SK-N-SH (cell line): ENCODE results near the gene HEG1. TPM values are rescaled to one million over a fixed set of nuclear protein-coding genes. Genes with fewer than 3 reads are reported as not detected.

Experiments
- CTCF ChIA-PET: fragments of 300-600, 350-600 bp; formaldehyde crosslinking; extraction: SDS; loops from one replicate; lab custom pipeline; 2021; lab: Yijun Ruan, JAX
- POLR2A ChIA-PET: fragments of 350-600 bp; sonication (Branson Sonifier 250); formaldehyde crosslinking; extraction: SDS; loops from one replicate; lab custom pipeline; 2020; ENCODE audit warnings: antibody characterized with exemption, inconsistent platforms; lab: Yijun Ruan, JAX
- DNase-seq: peaks from one replicate; pipeline ENCODE4 v3.0.0; 2012
- H2AFZ ChIP-seq: fragments of 200-600 bp; sonication (generic); 2 replicates; pipeline ENCODE4 v1.8.1; 2016; ENCODE audit warnings: antibody characterized with exemption, mild to moderate bottlenecking, low read depth
- H3F3A ChIP-seq: fragments of 200-600 bp; sonication (generic); replicated peaks from 2 replicates; pipeline ENCODE3; 2016; ENCODE audit warnings: antibody characterized with exemption, mild to moderate bottlenecking; ENCODE audit not compliant: insufficient read depth
- H3K27ac ChIP-seq, 2 experiments: fragments of 200-500 bp in 1 of 2; fragments of 200-600 bp in 1 of 2; sonication (Bioruptor generic) in 1 of 2; sonication (generic), shearing (Covaris generic) in 1 of 2; 2 replicates each; pipeline versions ENCODE4 v1.5.1 to v1.6.1; 2014 to 2016; ENCODE audit warnings: low read depth in 2 of 2, inconsistent platforms in 1 of 2, low read length in 1 of 2, mild to moderate bottlenecking in 1 of 2, mixed read lengths in 1 of 2
- H3K27me3 ChIP-seq: fragments of 200-600 bp; sonication (generic), shearing (Covaris generic); 2 replicates; pipeline ENCODE4 v1.6.1; 2016; ENCODE audit warnings: mixed run types; ENCODE audit not compliant: insufficient read depth
- H3K36me3 ChIP-seq, 2 experiments: fragments of 200-500 bp in 1 of 2; fragments of 200-600 bp in 1 of 2; sonication (Bioruptor generic) in 1 of 2; sonication (generic) in 1 of 2; replicated peaks in 1 of 2; 2 replicates each; pipeline versions ENCODE3 to v1.5.1; 2014 to 2016; ENCODE audit warnings: low read length in 1 of 2, mild to moderate bottlenecking in 1 of 2; ENCODE audit not compliant: insufficient read depth in 2 of 2, control insufficient read depth in 1 of 2
- H3K4me1 ChIP-seq, 2 experiments: fragments of 200-500 bp in 1 of 2; fragments of 200-600 bp in 1 of 2; sonication (Bioruptor generic) in 1 of 2; sonication (generic), shearing (Covaris generic) in 1 of 2; 2 replicates each; pipeline versions ENCODE4 v1.5.1 to v1.6.1; 2014 to 2016; ENCODE audit warnings: low read depth in 1 of 2, low read length in 1 of 2, mixed run types in 1 of 2; ENCODE audit not compliant: insufficient read depth in 2 of 2, control insufficient read depth in 1 of 2
- H3K4me2 ChIP-seq: fragments of 200-600 bp; sonication (generic), shearing (Covaris generic); 2 replicates; pipeline ENCODE4 v1.6.1; 2017; ENCODE audit warnings: mixed run types
- H3K4me3 ChIP-seq, 2 experiments: fragments of 200-500 bp in 1 of 2; fragments of 200-600 bp in 1 of 2; sonication (Bioruptor generic) in 1 of 2; sonication (generic), shearing (Covaris generic) in 1 of 2; 2 replicates each; pipeline versions ENCODE4 v1.5.1 to v1.8.1; 2014 to 2016; ENCODE audit warnings: low read depth in 2 of 2, inconsistent platforms in 1 of 2, low read length in 1 of 2, mild to moderate bottlenecking in 1 of 2, mixed read lengths in 1 of 2, moderate library complexity in 1 of 2
- H3K79me2 ChIP-seq: fragments of 200-600 bp; sonication (generic); 2 replicates; pipeline ENCODE4 v1.8.1; 2017; ENCODE audit warnings: mild to moderate bottlenecking; ENCODE audit not compliant: insufficient read depth
- H3K9ac ChIP-seq: fragments of 200-600 bp; sonication (generic); 2 replicates; pipeline ENCODE4 v1.6.1; 2017; ENCODE audit warnings: mixed run types
- H3K9me2 ChIP-seq: fragments of 200-600 bp; sonication (generic); 2 replicates; pipeline ENCODE4 v1.6.1; 2017; ENCODE audit warnings: mixed run types
- H3K9me3 ChIP-seq: fragments of 200-600 bp; sonication (generic); 2 replicates; pipeline ENCODE4 v1.6.1; 2017; ENCODE audit warnings: mixed run types, mild to moderate bottlenecking, moderate library complexity
- H4K20me1 ChIP-seq: fragments of 200-600 bp; sonication (generic); 2 replicates; pipeline ENCODE4 v1.6.1; 2017; ENCODE audit warnings: mild to moderate bottlenecking, mixed run types; ENCODE audit not compliant: insufficient read depth
- EP300 ChIP-seq, 2 experiments: IDR thresholded peaks; 2 replicates each; pipeline versions ENCODE4 v1.4.0 to v1.6.1; 2012; ENCODE audit warnings: borderline replicate concordance in 1 of 2, low read depth in 1 of 2, low read length in 1 of 2
- FOXM1 ChIP-seq: IDR thresholded peaks from 2 replicates; pipeline ENCODE4 v1.4.0; 2012; ENCODE audit warnings: low read depth, mild to moderate bottlenecking
- GABPA ChIP-seq: IDR thresholded peaks from 2 replicates; pipeline ENCODE4 v1.4.0; 2012; ENCODE audit warnings: low read depth, mild to moderate bottlenecking
- GATA2 ChIP-seq: sonication (generic); formaldehyde crosslinking; IDR thresholded peaks from 2 replicates; pipeline ENCODE4 v1.5.0; 2020; ENCODE audit warnings: mild to moderate bottlenecking, missing genetic modification reagents
- JUND ChIP-seq: IDR thresholded peaks from 2 replicates; pipeline ENCODE4 v1.4.0; 2012
- MAX ChIP-seq: IDR thresholded peaks from 2 replicates; pipeline ENCODE4 v1.4.0; 2012; ENCODE audit warnings: low read depth
- MXI1 ChIP-seq: IDR thresholded peaks from 2 replicates; pipeline ENCODE4 v1.6.1; 2012; ENCODE audit warnings: mild to moderate bottlenecking, low read depth, low read length, improper control_type of control experiment
- NFIC ChIP-seq: IDR thresholded peaks from 2 replicates; pipeline ENCODE4 v1.4.0; 2012; ENCODE audit warnings: borderline replicate concordance
- NRF1 ChIP-seq: IDR thresholded peaks from 2 replicates; pipeline ENCODE4 v1.6.1; 2012; ENCODE audit warnings: low read depth, mild to moderate bottlenecking, low read length
- RCOR1 ChIP-seq: fragments of 150-350 bp; IDR thresholded peaks from 2 replicates; pipeline ENCODE4 v1.6.1; 2017; ENCODE audit warnings: antibody characterized with exemption, low read length
- RFX5 ChIP-seq: IDR thresholded peaks from 2 replicates; pipeline ENCODE4 v1.6.1; 2012; ENCODE audit warnings: mild to moderate bottlenecking, improper control_type of control experiment, low read length
- RXRA ChIP-seq: IDR thresholded peaks from 2 replicates; pipeline ENCODE4 v1.4.0; 2012; ENCODE audit warnings: low read depth, mild to moderate bottlenecking, borderline replicate concordance
- SIN3A ChIP-seq: IDR thresholded peaks from 2 replicates; pipeline ENCODE4 v1.6.1; 2012; ENCODE audit warnings: low read depth, mild to moderate bottlenecking, low read length, moderate library complexity, borderline replicate concordance
- TAF1 ChIP-seq: IDR thresholded peaks from 2 replicates; pipeline ENCODE4 v1.6.1; 2012; ENCODE audit warnings: low read depth, mild to moderate bottlenecking, low read length, moderate library complexity, borderline replicate concordance
- TCF12 ChIP-seq: IDR thresholded peaks from 2 replicates; pipeline ENCODE4 v1.4.0; 2012
- YY1 ChIP-seq: IDR thresholded peaks from 2 replicates; pipeline ENCODE4 v1.4.0; 2012; ENCODE audit warnings: low read depth, mild to moderate bottlenecking
- ZBTB33 ChIP-seq: IDR thresholded peaks from 2 replicates; pipeline ENCODE4 v1.4.0; 2012; ENCODE audit warnings: low read depth, borderline replicate concordance
- WGBS: methylation state at CpG from one replicate; pipeline ENCODE4 v1.1.6; 2017; ENCODE audit warnings: low lambda C conversion rate; 5-methylcytosine and 5-hydroxymethylcytosine counted together
- polyA plus RNA-seq, 3 experiments: library from polyadenylated mRNA; depleted of rRNA; stranded (reverse); fragments of >200 nt; gene quantifications; 2 replicates each; pipeline ENCODE4 v1.2.3, GENCODE V29; 2012
- TF ChIP-seq, protein P1 (sequence below): fragments of 150-350 bp; IDR thresholded peaks from 2 replicates; pipeline ENCODE4 v1.6.1; 2016; ENCODE audit warnings: mild to moderate bottlenecking, low read depth, low read length
- TF ChIP-seq, protein P2 (sequence below): IDR thresholded peaks from 2 replicates; pipeline ENCODE4 v1.4.0; 2012; ENCODE audit warnings: low read depth, borderline replicate concordance
- TF ChIP-seq, protein P3 (sequence below): fragments of 200-600 bp; sonication (generic); IDR thresholded peaks from 2 replicates; pipeline ENCODE4 v1.6.1; 2017; ENCODE audit warnings: antibody characterized with exemption, mild to moderate bottlenecking, moderate library complexity

The HEG1 gene
- polyA plus RNA-seq, 1 of the 3 experiments (the other 2 are of a cell fraction), result 27.7 TPM

DNA sequence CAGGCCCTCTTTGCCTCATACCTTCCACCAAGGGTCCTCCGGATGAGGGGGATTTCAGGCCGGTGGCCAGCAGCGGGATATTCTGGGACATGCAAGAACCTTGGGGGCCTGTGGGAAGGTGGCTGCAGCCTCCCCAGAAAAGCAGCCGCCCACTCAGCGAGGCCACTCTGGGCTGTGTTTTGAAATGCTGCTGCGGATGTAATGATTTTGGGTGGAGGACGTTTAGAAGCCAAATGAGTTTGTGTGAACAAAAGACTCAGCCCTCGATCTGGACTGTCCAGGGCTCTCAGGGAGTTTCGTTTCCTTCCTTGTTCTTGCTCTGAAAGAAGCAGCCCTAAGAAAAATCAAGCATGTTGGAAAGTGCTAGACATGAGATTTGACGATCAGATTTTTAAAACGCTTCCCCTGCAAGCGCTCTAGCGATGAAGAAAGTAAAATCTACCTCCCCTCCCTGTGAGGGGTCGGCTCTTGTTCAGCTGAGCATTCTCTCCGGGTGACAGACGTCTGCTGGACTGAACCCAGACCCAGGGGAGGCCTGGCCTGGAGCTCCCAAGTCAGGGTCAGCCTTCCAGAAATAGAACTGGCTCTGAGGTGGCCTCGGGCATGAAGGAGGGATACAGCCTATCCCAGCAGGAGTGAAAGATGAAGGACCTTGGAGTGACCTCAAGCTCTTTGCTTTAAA, 12.9 kb downstream of the HEG1 start:
- WGBS, result 92% methylated on average over 17 of the region's 17 CpGs
- TF ChIP-seq RCOR1, result no peak
- no peak for TF ChIP-seq MAX
- no peak for TF ChIP-seq GATA2 (CRISPR knock-in tag)
- no peak for TF ChIP-seq YY1
- no peak for TF ChIP-seq FOXM1
- ChIA-PET CTCF (no interaction called here), POLR2A (no interaction called here)
- Histone ChIP-seq H3K27ac (peak overlapping the region in 1 of 2 experiments; percentile 82; a peak in 1 of 4 replicates), H3K9ac (no peak overlapping the region), H3K9me3 (no peaks in the 10 kb centered on the region), H3K4me3 (no peak overlapping the region), H3K27me3 (no peaks in the 10 kb centered on the region), H3K9me2 (no peaks in the 10 kb centered on the region), H3K79me2 (peaks cover 97% of the 10 kb centered on the region), H3K4me2 (no peak overlapping the region; the same call in 1 of the 2 replicates), H3K36me3 (peaks cover 10 to 14% of the 10 kb centered on the region in 2 experiments), H3F3A (no peaks in the 10 kb centered on the region), H2AFZ (no peak overlapping the region), H4K20me1 (peaks cover 90% of the 10 kb centered on the region), H3K4me1 (peaks cover 35 to 50% of the 10 kb centered on the region in 2 experiments; a peak in 3 of 4 replicates)
- DNase-seq, result no peak

GRCh38 chr3:125039131-125040100, 16.4 kb downstream of the HEG1 start:
- Histone ChIP-seq H3K4me3 (no peak overlapping the region), H3K9me3 (peaks cover 13% of the 10 kb centered on the region; the same call in 1 of the 2 replicates), H4K20me1 (peaks cover 59% of the 10 kb centered on the region), H3K79me2 (peaks cover 100% of the 10 kb centered on the region), H3K4me1 (peaks cover 30 to 31% of the 10 kb centered on the region in 2 experiments; a peak in 3 of 4 replicates), H3K9ac (no peak overlapping the region), H3K4me2 (no peak overlapping the region), H3K36me3 (peaks cover 5 to 11% of the 10 kb centered on the region in 2 experiments), H2AFZ (no peak overlapping the region), H3F3A (peaks cover 9% of the 10 kb centered on the region), H3K27me3 (no peaks in the 10 kb centered on the region), H3K27ac (no peak overlapping the region; a peak in 1 of 4 replicates), H3K9me2 (no peaks in the 10 kb centered on the region)
- DNase-seq, result no peak
- POLR2A ChIA-PET, result no interaction called here
- 89% methylated on average over 11 of the region's 11 CpGs for WGBS
- TF ChIP-seq, protein P1, sequence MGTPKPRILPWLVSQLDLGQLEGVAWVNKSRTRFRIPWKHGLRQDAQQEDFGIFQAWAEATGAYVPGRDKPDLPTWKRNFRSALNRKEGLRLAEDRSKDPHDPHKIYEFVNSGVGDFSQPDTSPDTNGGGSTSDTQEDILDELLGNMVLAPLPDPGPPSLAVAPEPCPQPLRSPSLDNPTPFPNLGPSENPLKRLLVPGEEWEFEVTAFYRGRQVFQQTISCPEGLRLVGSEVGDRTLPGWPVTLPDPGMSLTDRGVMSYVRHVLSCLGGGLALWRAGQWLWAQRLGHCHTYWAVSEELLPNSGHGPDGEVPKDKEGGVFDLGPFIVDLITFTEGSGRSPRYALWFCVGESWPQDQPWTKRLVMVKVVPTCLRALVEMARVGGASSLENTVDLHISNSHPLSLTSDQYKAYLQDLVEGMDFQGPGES, result no peak
- TF ChIP-seq GABPA (no peak), RFX5 (no peak), RXRA (no peak), MXI1 (no peak), TAF1 (no peak), NFIC (no peak), NRF1 (no peak), JUND (no peak), TCF12 (no peak), YY1 (no peak), ZBTB33 (no peak), SIN3A (no peak), EP300 (IDR thresholded peaks at IDR 0.05; ENCODE audit: borderline replicate concordance in 1 of 2, low read depth in 1 of 2, low read length in 1 of 2) (no peak)
- TF ChIP-seq, protein P2, sequence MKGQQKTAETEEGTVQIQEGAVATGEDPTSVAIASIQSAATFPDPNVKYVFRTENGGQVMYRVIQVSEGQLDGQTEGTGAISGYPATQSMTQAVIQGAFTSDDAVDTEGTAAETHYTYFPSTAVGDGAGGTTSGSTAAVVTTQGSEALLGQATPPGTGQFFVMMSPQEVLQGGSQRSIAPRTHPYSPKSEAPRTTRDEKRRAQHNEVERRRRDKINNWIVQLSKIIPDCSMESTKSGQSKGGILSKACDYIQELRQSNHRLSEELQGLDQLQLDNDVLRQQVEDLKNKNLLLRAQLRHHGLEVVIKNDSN, result no peak
- TF ChIP-seq, protein P3, sequence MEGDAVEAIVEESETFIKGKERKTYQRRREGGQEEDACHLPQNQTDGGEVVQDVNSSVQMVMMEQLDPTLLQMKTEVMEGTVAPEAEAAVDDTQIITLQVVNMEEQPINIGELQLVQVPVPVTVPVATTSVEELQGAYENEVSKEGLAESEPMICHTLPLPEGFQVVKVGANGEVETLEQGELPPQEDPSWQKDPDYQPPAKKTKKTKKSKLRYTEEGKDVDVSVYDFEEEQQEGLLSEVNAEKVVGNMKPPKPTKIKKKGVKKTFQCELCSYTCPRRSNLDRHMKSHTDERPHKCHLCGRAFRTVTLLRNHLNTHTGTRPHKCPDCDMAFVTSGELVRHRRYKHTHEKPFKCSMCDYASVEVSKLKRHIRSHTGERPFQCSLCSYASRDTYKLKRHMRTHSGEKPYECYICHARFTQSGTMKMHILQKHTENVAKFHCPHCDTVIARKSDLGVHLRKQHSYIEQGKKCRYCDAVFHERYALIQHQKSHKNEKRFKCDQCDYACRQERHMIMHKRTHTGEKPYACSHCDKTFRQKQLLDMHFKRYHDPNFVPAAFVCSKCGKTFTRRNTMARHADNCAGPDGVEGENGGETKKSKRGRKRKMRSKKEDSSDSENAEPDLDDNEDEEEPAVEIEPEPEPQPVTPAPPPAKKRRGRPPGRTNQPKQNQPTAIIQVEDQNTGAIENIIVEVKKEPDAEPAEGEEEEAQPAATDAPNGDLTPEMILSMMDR, result no peak
- TF ChIP-seq, all 33 proteins: peak for 0
- CTCF ChIA-PET, result interaction anchor here (0.9 to 1.4 kb wide), 3 partner anchors 15 to 277 kb away, joined by 3 read pairs; no protein-coding TSS in a partner anchor
